ENCODE data around the gene C2orf42. TPM values are rescaled to one million over a fixed set of nuclear protein-coding genes. Genes with fewer than 3 reads are reported as not detected.

C2orf42 gene
- total and polyA plus RNA-seq, 10 of the 15 experiments (the other 5 are each of a cell fraction or from before 2014, with no cell fraction given): 5.5 to 19.8 (median 11.5) TPM

DNA sequence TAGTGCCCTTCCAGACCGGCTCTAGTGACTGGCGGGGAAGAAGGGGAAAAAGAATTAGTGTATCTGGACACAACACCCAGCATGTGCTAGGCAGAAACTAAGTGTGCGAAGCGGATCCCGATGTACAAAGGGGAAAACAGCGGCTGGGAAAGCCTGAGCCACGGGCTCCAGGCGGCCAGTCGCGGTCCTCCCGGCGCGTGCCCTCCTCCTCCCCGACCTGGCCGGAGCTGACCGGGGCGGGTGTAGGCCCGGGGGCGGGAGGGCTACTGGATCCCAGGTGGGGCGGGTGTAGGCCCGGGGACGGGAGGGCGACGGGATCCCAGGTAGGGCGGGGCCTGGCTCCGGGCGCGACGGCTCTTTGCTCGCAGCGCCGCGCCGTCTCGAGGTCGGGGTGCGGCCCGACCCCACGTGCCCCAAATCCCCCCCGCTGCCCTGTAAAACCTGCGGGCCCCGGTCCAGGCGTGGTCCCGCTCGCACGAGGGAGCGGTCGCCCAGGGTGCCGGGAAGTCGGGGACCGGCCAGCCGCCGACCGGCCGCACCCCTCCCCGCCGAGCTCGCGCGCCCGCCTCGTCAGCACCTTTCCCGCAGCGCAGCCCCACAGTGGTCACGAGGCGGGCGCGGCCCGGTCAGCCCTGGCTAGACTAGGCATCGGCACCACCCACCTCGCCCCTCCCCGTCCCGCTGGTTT is 48.8 kb downstream of the C2orf42 start:
- H3K9ac ChIP-seq (ENCODE audit: control insufficient read depth, insufficient read depth, low read length): peak overlapping the region; percentile 76
- no peak overlapping the region; the same call in none of the 2 replicates for H2AFZ ChIP-seq (ENCODE audit: control insufficient read depth, low read depth, low read length)
- intact Hi-C loops (cut with micrococcal nuclease; ENCODE audit: unreplicated experiment): loop anchor here (1.0 to 5.0 kb wide), 10 partner anchors 9 to 228 kb away; partner anchors contain the start of genes FAM136A, PCBP1 and TIA1
- no peaks in the 10 kb centered on the region for H4K20me1 ChIP-seq (ENCODE audit: control insufficient read depth, insufficient read depth)
- peak overlapping the region; percentile 82 for H3K4me2 ChIP-seq (ENCODE audit: control insufficient read depth, insufficient read depth)
- DNase-seq (ENCODE audit: low read depth, low spot score): no peak
- FAIRE-seq: no peak
- H3K27me3 ChIP-seq (replicated peaks in 1 of 2; ENCODE audit: control insufficient read depth in 2 of 2, insufficient read depth in 2 of 2, low read length in 1 of 2): no peaks in the 10 kb centered on the region
- no peaks in the 10 kb centered on the region for H3K9me3 ChIP-seq (replicated peaks; ENCODE audit: control insufficient read depth, insufficient read depth, low read length)
- ChIA-PET POLR2A (interaction anchor here (1.0 to 13.8 kb wide), 18 partner anchors 9 to 417 kb away, joined by 3 to 263 read pairs (median 7); partner anchors contain the start of genes MXD1 and SNRPG), RAD21 (ENCODE audit: unreplicated experiment) (interaction anchor here (0.6 to 9.2 kb wide), 21 partner anchors 9 to 417 kb away, joined by 3 to 132 read pairs (median 12); partner anchors contain the start of genes C2orf42, MXD1, PCBP1 and SNRNP27), CTCF (interaction anchor here (0.6 to 7.3 kb wide), 20 partner anchors 9 to 417 kb away, joined by 3 to 111 read pairs (median 4); partner anchors contain the start of genes MXD1 and PCBP1), SMC1A (ENCODE audit: uncharacterized antibody, unreplicated experiment) (interaction anchor here (1.1 to 13.4 kb wide), 16 partner anchors 9 to 417 kb away, joined by 3 to 311 read pairs (median 6); partner anchors contain the start of genes MXD1 and SNRPG)
- peak overlapping the region; percentile 70; the same call in 1 of the 2 replicates for H3K4me3 ChIP-seq
- peak; percentile 71 for ATAC-seq
- no TSS peak for BruUV-seq (replicated peaks)
- no peaks in the 10 kb centered on the region for H3K36me3 ChIP-seq (ENCODE audit: control insufficient read depth in 2 of 2, insufficient read depth in 2 of 2, low read length in 1 of 2)
- peak overlapping the region; percentile 97 for H3K27ac ChIP-seq (ENCODE audit: control insufficient read depth, insufficient read depth)
- H3K4me1 ChIP-seq (ENCODE audit: control insufficient read depth, insufficient read depth, low read length): peaks cover 38% of the 10 kb centered on the region
- in situ Hi-C loops (cut with MboI): no loop called here
- under 1% methylated on average over 32 of the region's 73 CpGs for WGBS (ENCODE audit: insufficient coverage, insufficient replicate concordance, low lambda C conversion rate, missing lambda C conversion rate)
- H3K79me2 ChIP-seq (ENCODE audit: control insufficient read depth, insufficient read depth, low read length): peaks cover 18% of the 10 kb centered on the region
- TF ChIP-seq, protein P1, sequence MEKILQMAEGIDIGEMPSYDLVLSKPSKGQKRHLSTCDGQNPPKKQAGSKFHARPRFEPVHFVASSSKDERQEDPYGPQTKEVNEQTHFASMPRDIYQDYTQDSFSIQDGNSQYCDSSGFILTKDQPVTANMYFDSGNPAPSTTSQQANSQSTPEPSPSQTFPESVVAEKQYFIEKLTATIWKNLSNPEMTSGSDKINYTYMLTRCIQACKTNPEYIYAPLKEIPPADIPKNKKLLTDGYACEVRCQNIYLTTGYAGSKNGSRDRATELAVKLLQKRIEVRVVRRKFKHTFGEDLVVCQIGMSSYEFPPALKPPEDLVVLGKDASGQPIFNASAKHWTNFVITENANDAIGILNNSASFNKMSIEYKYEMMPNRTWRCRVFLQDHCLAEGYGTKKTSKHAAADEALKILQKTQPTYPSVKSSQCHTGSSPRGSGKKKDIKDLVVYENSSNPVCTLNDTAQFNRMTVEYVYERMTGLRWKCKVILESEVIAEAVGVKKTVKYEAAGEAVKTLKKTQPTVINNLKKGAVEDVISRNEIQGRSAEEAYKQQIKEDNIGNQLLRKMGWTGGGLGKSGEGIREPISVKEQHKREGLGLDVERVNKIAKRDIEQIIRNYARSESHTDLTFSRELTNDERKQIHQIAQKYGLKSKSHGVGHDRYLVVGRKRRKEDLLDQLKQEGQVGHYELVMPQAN (conservative IDR thresholded peaks at IDR 0.05): peak; percentile 18; the same call in 1 of the 2 replicates
- TF ChIP-seq, protein P2, sequence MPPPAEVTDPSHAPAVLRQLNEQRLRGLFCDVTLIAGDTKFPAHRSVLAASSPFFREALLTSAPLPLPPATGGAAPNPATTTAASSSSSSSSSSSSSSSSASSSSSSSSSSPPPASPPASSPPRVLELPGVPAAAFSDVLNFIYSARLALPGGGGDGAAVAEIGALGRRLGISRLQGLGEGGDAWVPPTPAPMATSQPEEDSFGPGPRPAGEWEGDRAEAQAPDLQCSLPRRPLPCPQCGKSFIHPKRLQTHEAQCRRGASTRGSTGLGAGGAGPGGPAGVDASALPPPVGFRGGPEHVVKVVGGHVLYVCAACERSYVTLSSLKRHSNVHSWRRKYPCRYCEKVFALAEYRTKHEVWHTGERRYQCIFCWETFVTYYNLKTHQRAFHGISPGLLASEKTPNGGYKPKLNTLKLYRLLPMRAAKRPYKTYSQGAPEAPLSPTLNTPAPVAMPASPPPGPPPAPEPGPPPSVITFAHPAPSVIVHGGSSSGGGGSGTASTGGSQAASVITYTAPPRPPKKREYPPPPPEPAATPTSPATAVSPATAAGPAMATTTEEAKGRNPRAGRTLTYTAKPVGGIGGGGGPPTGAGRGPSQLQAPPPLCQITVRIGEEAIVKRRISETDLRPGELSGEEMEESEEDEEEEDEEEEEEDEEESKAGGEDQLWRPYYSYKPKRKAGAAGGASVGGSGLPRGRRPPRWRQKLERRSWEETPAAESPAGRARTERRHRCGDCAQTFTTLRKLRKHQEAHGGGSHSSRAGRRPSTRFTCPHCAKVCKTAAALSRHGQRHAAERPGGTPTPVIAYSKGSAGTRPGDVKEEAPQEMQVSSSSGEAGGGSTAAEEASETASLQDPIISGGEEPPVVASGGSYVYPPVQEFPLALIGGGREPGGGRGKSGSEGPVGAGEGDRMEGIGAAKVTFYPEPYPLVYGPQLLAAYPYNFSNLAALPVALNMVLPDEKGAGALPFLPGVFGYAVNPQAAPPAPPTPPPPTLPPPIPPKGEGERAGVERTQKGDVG (CRISPR knock-in tag; IDR thresholded peaks at IDR 0.05): no peak
- TF ChIP-seq POLR2A (IDR thresholded peaks at IDR 0.05; ENCODE audit: low read depth, low read length) (peak; percentile 83), NFYA (IDR thresholded peaks at IDR 0.05; ENCODE audit: borderline replicate concordance, low read depth, low read length) (no peak), BHLHE40 (IDR thresholded peaks at IDR 0.05; ENCODE audit: borderline replicate concordance in 1 of 2, low read depth in 2 of 2, low read length in 1 of 2) (peak in 1 of 2 experiments; percentile 2; a peak in 2 of 4 replicates), FOS (IDR thresholded peaks at IDR 0.05; ENCODE audit: borderline replicate concordance, extremely low read depth, insufficient read length) (no peak), NR2C1 (IDR thresholded peaks at IDR 0.05) (no peak; the same call in 1 of the 2 replicates), ASH2L (IDR thresholded peaks at IDR 0.05; ENCODE audit: borderline replicate concordance, low read depth) (no peak), SMAD5 (IDR thresholded peaks at IDR 0.05; ENCODE audit: low read depth) (no peak), TCF12 (IDR thresholded peaks at IDR 0.05; ENCODE audit: low read depth, low read length) (0 out of 2 replicates have a peak, but pooled peaks have one; percentile 43), HDAC6 (IDR thresholded peaks at IDR 0.05; ENCODE audit: unreplicated experiment) (peak; percentile 22), HDAC2 (IDR thresholded peaks at IDR 0.05) (no peak)
- TF ChIP-seq, protein P3, sequence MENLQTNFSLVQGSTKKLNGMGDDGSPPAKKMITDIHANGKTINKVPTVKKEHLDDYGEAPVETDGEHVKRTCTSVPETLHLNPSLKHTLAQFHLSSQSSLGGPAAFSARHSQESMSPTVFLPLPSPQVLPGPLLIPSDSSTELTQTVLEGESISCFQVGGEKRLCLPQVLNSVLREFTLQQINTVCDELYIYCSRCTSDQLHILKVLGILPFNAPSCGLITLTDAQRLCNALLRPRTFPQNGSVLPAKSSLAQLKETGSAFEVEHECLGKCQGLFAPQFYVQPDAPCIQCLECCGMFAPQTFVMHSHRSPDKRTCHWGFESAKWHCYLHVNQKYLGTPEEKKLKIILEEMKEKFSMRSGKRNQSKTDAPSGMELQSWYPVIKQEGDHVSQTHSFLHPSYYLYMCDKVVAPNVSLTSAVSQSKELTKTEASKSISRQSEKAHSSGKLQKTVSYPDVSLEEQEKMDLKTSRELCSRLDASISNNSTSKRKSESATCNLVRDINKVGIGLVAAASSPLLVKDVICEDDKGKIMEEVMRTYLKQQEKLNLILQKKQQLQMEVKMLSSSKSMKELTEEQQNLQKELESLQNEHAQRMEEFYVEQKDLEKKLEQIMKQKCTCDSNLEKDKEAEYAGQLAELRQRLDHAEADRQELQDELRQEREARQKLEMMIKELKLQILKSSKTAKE (IDR thresholded peaks at IDR 0.05; ENCODE audit: low read depth, poor library complexity, severe bottlenecking): no peak
- TF ChIP-seq, protein P4, sequence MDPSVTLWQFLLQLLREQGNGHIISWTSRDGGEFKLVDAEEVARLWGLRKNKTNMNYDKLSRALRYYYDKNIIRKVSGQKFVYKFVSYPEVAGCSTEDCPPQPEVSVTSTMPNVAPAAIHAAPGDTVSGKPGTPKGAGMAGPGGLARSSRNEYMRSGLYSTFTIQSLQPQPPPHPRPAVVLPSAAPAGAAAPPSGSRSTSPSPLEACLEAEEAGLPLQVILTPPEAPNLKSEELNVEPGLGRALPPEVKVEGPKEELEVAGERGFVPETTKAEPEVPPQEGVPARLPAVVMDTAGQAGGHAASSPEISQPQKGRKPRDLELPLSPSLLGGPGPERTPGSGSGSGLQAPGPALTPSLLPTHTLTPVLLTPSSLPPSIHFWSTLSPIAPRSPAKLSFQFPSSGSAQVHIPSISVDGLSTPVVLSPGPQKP (IDR thresholded peaks at IDR 0.05; ENCODE audit: low read depth, low read length): no peak
